Endometrial microvascular endothelial cells (primary cell): ENCODE data around the gene HS3ST6. TPM values are rescaled to one million over a fixed set of nuclear protein-coding genes. Genes with fewer than 3 reads are reported as not detected.
"Not testable (repeated sequence)": the region's sequence is repeated elsewhere in the genome, so short reads cannot be mapped to it uniquely, and the experiment has no call there.

ENCODE experiments used
- in situ Hi-C: cut with HindIII; loops from 2 replicates; pipeline ENCODE4 v1.10.0; 2017; ENCODE audit warnings: low sequenced_read_pairs, low pct_unique_long_range_greater_than_20kb; ENCODE audit errors: inconsistent ontology term
- total RNA-seq: library from RNA; depleted of rRNA; stranded (reverse); fragments of >200 nt; gene quantifications from one replicate; pipeline ENCODE4 v1.2.3, GENCODE V29; 2015; ENCODE audit errors: inconsistent ontology term

The HS3ST6 gene
- total RNA-seq, 1 donor from 2014 or later = not detected

GRCh38 chr16:1930338-1930720 lies 12.1 kb upstream of the HS3ST6 start:
- in situ Hi-C loops = no loop called here

DNA sequence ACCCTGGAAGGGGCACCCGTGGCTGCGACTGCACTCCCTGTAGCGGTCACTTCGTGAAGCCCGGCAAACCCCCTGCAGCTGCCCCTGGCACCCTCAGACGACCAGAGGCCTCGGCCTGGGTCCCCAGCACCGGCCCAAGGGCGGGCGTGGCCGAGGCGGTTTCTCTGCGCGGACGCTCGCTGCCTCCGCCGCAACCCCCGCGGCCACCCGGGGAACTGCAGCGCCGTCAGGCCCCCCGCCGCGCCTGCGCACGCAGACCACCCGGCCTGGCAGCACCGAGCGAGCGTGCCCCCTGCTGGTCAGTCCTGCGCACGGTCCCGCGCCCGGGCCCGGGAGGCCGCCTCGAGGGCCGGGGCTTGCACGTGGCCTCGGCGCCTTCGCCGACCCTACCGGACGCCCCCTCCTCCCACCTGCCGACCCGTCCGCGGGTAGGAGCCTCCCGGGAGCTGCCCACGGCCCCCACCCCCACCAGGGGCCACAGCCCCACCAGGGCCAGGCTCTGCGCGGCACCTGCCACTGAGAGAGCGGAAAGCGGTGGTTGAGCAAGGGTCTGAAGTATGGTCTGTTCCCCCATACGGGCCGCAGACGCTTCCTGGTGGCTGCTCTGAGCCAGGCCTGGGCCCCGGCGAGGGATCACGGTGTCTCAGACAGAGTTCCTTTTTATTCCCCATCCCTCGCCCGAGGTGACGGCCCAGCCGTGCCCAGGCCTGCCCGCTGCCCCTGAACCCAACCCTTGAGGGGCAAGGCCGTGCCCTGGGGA lies 11.5 kb upstream of the HS3ST6 start:
- in situ Hi-C loops = no loop called here

- in situ Hi-C loops = no loop called here
These were observed 10.9 kb upstream of the HS3ST6 start for GRCh38 chr16:1929105-1929504.

GRCh38 chr16:1926271-1926670 lies 8.1 kb upstream of the HS3ST6 start:
- in situ Hi-C loops = no loop called here

DNA sequence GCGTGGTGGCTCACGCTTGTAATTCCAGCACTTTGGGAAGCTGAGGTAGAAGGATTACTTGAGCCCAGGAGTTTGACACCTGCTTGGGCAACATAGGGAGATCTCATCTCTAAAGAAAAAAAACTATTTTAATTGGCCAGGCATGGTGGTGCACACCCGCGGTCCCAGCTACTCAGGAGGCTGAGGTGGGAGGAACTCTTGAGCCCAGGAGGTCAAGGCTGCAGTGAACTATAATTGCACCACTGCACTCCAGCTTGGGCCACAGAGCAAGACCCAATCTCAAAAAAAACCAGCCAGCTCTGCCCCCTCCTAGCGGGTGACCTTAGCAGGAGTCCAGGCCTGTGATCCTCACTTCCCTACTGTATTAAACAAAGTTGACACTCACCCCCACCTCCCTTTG lies 5.9 kb upstream of the HS3ST6 start:
- in situ Hi-C loops = no loop called here

GRCh38 chr16:1923299-1924034 lies 5.3 kb upstream of the HS3ST6 start:
- in situ Hi-C loops = no loop called here

GRCh38 chr16:1922357-1922756 lies 4.1 kb upstream of the HS3ST6 start:
- in situ Hi-C loops = no loop called here

- in situ Hi-C loops = no loop called here
These were observed 2.5 kb upstream of the HS3ST6 start for GRCh38 chr16:1920727-1921171.

GRCh38 chr16:1920122-1920521 lies 1.9 kb upstream of the HS3ST6 start:
- in situ Hi-C loops = not testable (repeated sequence)

- in situ Hi-C loops = no loop called here
These were observed 1.2 kb upstream of the HS3ST6 start for GRCh38 chr16:1919327-1919998.

DNA sequence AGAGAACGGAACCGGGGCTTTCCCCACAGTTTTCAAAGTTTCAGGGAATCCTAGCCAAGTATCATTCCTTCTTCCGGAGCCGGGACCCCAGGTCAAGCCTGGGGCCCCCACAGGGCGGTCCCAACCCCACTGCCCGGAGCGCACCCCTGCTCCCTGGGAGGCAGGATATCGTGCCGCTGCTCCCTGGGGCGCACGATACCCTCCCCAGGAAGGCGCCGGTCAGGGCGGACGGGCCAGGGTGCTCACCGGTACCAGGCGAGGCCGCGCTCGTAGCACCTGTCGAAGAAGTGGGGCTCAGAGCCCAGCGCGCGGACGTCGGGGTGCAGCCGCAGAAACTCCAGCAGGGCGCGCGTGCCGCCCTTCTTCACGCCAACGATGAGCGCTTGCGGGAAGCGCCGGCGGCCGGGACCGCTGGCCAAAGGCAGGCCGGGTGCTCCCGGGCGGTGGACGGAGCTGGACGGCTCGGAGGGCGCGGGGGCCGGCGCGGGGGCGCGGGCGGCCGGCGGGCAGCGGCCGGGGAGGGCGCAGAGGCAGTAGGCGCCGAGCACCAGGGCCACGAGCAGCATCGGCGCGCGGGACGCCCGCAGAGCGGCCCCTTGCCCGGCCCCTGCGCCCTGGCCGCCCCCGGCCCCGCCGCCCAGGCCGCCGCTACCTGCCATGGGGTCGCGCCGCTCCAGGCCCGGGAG lies 407 bp downstream of the HS3ST6 start:
- in situ Hi-C loops = no loop called here

GRCh38 chr16:1917056-1917664 lies 1.1 kb downstream of the HS3ST6 start:
- in situ Hi-C loops = no loop called here

- in situ Hi-C loops = no loop called here
These were observed 1.6 kb downstream of the HS3ST6 start for GRCh38 chr16:1916640-1916990.

DNA sequence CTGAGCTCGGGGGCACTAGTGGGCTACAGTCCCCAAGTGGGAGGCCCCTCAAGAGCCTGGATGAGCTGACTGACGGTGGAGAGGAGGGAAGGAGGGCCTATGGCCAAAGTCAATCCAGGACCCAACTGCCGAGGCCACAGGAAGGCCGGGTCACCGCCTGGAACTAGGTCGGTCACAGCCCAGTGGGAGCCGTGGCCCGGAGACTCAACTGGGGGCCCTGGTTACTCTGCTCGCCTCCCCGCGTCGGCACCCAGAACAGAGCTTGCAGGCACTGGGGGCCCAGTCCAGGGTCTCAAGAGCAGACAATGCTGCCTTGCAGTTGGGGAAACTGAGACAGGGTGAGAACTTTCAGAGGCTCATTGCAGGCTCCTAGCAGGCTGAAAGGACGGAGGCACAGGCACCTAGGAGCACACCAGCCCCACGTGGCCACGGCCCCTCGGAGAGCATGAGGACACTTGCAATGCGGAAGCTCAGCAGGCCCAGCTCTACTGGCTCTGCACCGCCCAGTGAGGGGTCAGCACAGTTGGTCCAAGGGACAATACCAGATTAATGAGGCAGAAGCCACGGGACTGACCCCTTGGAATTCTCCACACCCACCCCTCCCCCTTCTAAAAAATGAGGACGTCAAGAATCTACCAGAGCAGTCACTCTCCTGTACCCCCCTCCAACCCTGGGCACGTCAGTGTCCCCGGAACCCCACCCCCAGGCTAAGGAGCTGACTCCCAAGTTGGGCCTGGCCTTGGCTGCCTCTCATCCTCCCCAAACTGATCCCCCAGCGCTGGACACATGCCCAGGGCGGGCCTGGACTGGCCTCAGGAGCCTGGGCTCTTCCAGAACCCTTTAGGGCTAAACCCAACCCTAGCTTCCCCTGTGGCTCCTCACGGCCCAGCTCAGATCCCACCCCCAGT lies 2.2 kb downstream of the HS3ST6 start:
- in situ Hi-C loops = no loop called here

DNA sequence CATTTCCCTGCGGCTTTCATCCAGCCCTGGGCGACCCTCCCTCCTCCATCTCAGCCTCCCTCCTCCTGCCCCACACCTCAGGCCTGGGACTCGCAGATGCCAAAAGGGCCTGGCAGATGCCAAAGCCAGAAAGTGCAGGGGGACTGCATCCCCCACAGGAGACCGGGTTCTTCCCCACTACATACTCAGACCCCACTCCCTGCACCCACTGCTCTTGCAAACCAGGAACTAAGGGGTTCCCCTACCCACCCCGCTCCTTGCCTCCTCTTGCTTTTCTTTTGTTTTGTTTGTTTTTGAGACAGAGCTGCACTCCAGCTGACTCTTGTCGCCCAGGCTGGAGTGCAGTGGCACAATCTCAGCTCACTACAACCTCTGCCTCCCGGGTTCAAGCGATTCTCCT lies 3.2 kb downstream of the HS3ST6 start:
- in situ Hi-C loops = no loop called here

- in situ Hi-C loops = no loop called here
These were observed 4.1 kb downstream of the HS3ST6 start for GRCh38 chr16:1914084-1914608.

DNA sequence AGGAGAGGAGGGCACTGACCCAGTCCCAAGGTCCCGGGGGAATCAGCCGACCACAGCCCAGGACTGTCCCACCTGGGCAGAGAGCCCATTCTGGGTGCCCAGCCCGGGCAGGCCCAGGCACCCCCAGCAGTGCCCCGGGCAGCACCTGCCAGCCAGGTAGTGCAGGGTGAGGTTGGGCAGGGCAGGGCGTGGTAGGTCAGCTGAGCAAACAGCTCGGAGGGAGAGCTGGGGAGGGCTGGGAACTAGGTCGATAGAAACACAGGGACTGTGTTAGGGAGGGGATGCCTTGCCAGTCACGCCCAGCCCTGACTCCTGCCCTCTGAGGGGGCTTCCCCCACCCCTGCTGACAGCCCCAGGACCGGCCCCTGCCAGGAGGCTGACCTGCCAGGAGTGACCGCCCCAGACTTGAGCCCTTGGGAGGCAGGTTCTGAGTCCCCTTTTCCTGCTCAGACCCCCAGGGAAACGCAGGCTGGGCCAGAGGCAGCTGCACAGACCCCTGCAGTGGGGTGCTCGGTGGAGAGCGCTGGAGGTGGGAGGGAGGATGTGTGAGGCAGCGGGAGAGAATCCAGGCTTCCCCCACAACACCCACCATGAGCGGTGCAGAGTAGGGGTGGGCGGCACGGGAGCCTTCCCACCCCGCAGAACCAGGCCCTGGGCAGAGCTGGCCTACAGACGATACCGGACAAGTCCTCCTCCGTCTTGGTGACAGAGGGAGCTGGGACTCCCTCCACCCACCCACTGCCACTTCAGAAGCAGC lies 4.7 kb downstream of the HS3ST6 start:
- in situ Hi-C loops = no loop called here
